BJ (cell line): ENCODE data around the gene TOR4A. TPM values are rescaled to one million over a fixed set of nuclear protein-coding genes. Genes with fewer than 3 reads are reported as not detected.
"Not testable (repeated sequence)": the region's sequence is repeated elsewhere in the genome, so short reads cannot be mapped to it uniquely, and the experiment has no call there.

ENCODE experiments used
- CTCF ChIA-PET: fragments of 350-600 bp; formaldehyde crosslinking; extraction: SDS; loops from one replicate; lab custom pipeline; 2021; ENCODE audit warnings: antibody characterized with exemption, inconsistent platforms; lab: Yijun Ruan, JAX
- POLR2A ChIA-PET: fragments of 300-600 bp; sonication (Branson Sonifier 250); formaldehyde crosslinking; extraction: SDS; loops from one replicate; lab custom pipeline; 2021; ENCODE audit warnings: antibody characterized with exemption; lab: Charles Lee
- DNase-seq: peaks from one replicate; pipeline ENCODE4 v3.0.0-alpha.2; 2011; ENCODE audit warnings: low read depth
- H3K27me3 ChIP-seq: 2 replicates; pipeline ENCODE4 v1.6.0; 2011; ENCODE audit warnings: low read length; ENCODE audit not compliant: control insufficient read depth, insufficient read depth
- H3K36me3 ChIP-seq: 2 replicates; pipeline ENCODE4 v1.5.1; 2011; ENCODE audit warnings: low read length; ENCODE audit not compliant: control insufficient read depth, insufficient read depth
- H3K4me3 ChIP-seq: 2 replicates; pipeline ENCODE4 v1.5.1; 2011; ENCODE audit warnings: low read depth, mild to moderate bottlenecking, control low read depth, low read length
- polyA plus RNA-seq: library from polyadenylated mRNA; depleted of rRNA; stranded (reverse); fragments of >200 nt; gene quantifications from 2 replicates; pipeline ENCODE4 v1.2.3, GENCODE V29; 2011
- TF ChIP-seq, protein P1 (sequence below): IDR thresholded peaks from 2 replicates; pipeline ENCODE4 v1.5.1; 2011; ENCODE audit warnings: low read depth, mild to moderate bottlenecking, control low read depth, inconsistent platforms, low read length, moderate library complexity; ENCODE audit not compliant: insufficient read depth

Gene TOR4A
- polyA plus RNA-seq, 1 experiment: 23.8 TPM

DNA sequence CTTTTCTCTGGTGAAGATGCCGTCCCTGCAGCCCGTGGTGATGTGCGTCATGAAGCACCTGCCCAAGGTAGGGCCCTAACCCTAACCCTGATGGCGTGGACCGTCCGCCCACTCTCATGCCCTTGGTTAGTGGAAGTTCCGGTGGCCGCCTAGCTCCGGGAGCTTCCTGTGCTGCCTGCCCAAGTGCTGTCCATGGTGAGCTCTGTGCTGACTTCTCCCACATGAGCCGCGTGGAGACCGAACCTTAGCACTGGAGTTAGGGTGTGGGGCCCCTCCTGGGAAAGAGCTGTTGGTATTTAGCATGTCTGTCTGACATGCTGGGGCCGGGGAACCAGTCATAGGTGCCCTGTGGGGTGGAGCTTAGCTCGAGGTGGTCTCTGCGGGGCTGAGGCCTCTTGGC is 21.2 kb upstream of the TOR4A start:
- Histone ChIP-seq H3K36me3 (peaks cover 5% of the 10 kb centered on the region), H3K27me3 (no peaks in the 10 kb centered on the region), H3K4me3 (peak overlapping the region; percentile 99)
- no peak for DNase-seq
- ChIA-PET POLR2A (interaction anchor here (0.6 kb wide), 1 partner anchor 30 kb away, joined by 3 read pairs; no protein-coding TSS in a partner anchor), CTCF (interaction anchor here (1.1 kb wide), 1 partner anchor 19 kb away, joined by 5 read pairs; no protein-coding TSS in a partner anchor)
- TF ChIP-seq, protein P1, sequence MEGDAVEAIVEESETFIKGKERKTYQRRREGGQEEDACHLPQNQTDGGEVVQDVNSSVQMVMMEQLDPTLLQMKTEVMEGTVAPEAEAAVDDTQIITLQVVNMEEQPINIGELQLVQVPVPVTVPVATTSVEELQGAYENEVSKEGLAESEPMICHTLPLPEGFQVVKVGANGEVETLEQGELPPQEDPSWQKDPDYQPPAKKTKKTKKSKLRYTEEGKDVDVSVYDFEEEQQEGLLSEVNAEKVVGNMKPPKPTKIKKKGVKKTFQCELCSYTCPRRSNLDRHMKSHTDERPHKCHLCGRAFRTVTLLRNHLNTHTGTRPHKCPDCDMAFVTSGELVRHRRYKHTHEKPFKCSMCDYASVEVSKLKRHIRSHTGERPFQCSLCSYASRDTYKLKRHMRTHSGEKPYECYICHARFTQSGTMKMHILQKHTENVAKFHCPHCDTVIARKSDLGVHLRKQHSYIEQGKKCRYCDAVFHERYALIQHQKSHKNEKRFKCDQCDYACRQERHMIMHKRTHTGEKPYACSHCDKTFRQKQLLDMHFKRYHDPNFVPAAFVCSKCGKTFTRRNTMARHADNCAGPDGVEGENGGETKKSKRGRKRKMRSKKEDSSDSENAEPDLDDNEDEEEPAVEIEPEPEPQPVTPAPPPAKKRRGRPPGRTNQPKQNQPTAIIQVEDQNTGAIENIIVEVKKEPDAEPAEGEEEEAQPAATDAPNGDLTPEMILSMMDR: no peak

DNA sequence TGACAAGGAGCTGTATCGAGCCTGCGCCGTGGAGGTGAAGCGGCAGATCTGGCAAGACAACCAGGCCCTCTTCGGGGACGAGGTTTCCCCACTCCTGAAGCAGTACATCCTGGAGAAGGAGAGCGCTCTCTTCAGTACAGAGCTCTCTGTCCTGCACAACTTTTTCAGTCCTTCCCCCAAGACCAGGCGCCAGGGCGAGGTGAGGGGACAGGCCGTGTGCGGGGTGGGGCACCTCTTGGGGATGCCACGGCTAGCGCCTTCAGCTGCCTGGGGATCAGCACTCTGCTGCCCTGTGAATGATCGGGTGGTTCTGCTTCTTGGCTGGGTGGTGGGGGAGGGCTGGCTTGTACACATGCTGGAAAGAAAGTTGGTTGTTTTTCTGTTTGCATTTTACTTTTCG is 20.7 kb upstream of the TOR4A start:
- TF ChIP-seq, protein P1: no peak
- CTCF ChIA-PET: interaction anchor here (1.1 kb wide), 1 partner anchor 20 kb away, joined by 5 read pairs; no protein-coding TSS in a partner anchor
- no peak for DNase-seq
- Histone ChIP-seq H3K4me3 (no peak overlapping the region), H3K36me3 (peaks cover 5% of the 10 kb centered on the region), H3K27me3 (no peaks in the 10 kb centered on the region)
- POLR2A ChIA-PET: no interaction called here

GRCh38 chr9:137262173-137262908 is 15.2 kb upstream of the TOR4A start:
- TF ChIP-seq, protein P1: peak; percentile 55
- H3K36me3 ChIP-seq: peaks cover 24% of the 10 kb centered on the region
- H3K27me3 ChIP-seq, POLR2A ChIA-PET, H3K4me3 ChIP-seq, DNase-seq: not testable (repeated sequence)
- CTCF ChIA-PET: interaction anchor here (1.1 to 1.9 kb wide), 5 partner anchors 11 to 26 kb away, joined by 3 to 6 read pairs (median 3); partner anchors contain the start of gene TUBB4B

DNA sequence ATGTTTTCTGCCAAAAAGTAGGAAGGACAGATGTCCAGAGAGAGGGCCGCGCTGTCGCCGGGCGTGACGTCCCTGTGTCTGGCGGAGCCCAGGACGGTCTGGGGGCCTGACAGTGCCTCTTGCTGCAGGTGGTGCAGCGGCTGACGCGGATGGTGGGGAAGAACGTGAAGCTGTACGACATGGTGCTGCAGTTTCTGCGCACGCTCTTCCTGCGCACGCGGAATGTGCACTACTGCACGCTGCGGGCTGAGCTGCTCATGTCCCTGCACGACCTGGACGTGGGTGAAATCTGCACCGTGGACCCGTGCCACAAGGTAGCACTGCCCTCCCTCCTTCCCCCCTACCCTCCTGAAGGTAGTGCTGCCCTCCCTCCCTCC is 14.6 kb upstream of the TOR4A start:
- Histone ChIP-seq H3K36me3 (peaks cover 25% of the 10 kb centered on the region), H3K4me3 (no peak overlapping the region), H3K27me3 (no peaks in the 10 kb centered on the region)
- ChIA-PET POLR2A (no interaction called here), CTCF (interaction anchor here (1.1 to 1.2 kb wide), 2 partner anchors 22 to 26 kb away, joined by 3 to 4 read pairs; partner anchors contain the start of gene TUBB4B)
- DNase-seq: no peak
- TF ChIP-seq, protein P1: no peak

GRCh38 chr9:137263506-137263905 is 14.0 kb upstream of the TOR4A start:
- Histone ChIP-seq H3K36me3 (peaks cover 25% of the 10 kb centered on the region), H3K4me3 (no peak overlapping the region), H3K27me3 (no peaks in the 10 kb centered on the region)
- CTCF ChIA-PET: no interaction called here
- no peak for DNase-seq
- POLR2A ChIA-PET: no interaction called here
- TF ChIP-seq, protein P1: no peak
